Testis (tissue), 2 donors: ENCODE data around the gene MYH9.

Source experiments
- POLR2A ChIP-seq: fragments of 450-650 bp; IDR thresholded peaks from one replicate; pipeline ENCODE4 v1.6.1; 2017; ENCODE audit warnings: antibody characterized with exemption, mild to moderate bottlenecking, moderate library complexity
- TF ChIP-seq, protein P1 (sequence below), 3 experiments: fragments of 450-650 bp in 2 of 3; fragments of 200-600 bp in 1 of 3; sonication (generic) in 1 of 3; IDR thresholded peaks; one replicate each; pipeline ENCODE4 v1.5.1; 2016 to 2019; ENCODE audit warnings: antibody characterized with exemption in 3 of 3, mild to moderate bottlenecking in 2 of 3, moderate library complexity in 1 of 3

DNA sequence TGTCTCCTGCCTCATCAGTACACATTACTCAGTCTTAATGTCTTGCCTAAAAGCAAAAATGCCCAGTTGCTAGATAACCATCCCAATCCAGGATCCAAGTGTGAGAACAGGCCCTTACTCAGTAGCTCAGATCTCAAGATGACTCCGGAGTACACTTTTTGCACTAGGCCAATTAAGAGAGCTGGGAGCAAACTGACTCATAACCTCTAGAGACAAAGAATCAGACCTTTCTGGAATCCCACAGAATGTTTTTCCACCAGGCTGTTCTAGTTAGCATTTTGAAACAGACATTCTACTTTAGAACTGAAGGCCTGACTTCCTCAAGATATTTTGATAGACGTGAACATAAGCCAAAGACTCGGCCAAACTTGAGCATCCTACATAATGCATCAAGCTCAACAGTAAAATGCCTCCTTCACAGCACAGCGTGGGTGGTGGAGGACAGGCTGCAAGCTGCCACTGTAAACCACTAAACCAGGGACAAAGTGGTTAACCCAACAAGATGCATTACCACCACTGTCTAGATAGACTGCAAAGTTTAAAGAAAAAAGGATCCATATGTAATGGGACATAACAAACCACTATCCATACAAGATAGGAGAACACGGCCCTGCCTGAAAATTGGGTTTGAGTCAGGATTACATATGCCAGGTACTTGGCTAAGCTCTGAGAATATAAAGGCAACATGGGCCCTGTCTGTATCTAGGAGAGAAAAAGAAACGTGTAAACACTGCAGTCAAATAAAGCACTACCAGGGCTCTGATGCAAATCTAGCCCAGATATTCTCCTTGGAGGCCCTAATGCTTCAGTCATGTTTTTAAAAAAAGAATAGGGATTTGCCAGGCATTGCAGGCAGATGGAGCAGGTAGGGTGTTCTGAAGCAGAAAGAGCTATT lies 48.3 kb downstream of the MYH9 start:
- TF ChIP-seq, protein P1, sequence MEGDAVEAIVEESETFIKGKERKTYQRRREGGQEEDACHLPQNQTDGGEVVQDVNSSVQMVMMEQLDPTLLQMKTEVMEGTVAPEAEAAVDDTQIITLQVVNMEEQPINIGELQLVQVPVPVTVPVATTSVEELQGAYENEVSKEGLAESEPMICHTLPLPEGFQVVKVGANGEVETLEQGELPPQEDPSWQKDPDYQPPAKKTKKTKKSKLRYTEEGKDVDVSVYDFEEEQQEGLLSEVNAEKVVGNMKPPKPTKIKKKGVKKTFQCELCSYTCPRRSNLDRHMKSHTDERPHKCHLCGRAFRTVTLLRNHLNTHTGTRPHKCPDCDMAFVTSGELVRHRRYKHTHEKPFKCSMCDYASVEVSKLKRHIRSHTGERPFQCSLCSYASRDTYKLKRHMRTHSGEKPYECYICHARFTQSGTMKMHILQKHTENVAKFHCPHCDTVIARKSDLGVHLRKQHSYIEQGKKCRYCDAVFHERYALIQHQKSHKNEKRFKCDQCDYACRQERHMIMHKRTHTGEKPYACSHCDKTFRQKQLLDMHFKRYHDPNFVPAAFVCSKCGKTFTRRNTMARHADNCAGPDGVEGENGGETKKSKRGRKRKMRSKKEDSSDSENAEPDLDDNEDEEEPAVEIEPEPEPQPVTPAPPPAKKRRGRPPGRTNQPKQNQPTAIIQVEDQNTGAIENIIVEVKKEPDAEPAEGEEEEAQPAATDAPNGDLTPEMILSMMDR (IDR thresholded peaks at IDR 0.05), result no peak
- TF ChIP-seq POLR2A, result no peak
